Articular chondrocyte of knee joint (primary cell): Measurements from ENCODE around the gene OR52N2. TPM values are rescaled to one million over a fixed set of nuclear protein-coding genes. Genes with fewer than 3 reads are reported as not detected.

Experiments used
- total RNA-seq: library from RNA; depleted of rRNA; stranded (reverse); fragments of >200 nt; gene quantifications from 2 replicates; pipeline ENCODE4 v1.2.3, GENCODE V29; 2012

OR52N2 gene
- not detected in 2 replicates for total RNA-seq

DNA sequence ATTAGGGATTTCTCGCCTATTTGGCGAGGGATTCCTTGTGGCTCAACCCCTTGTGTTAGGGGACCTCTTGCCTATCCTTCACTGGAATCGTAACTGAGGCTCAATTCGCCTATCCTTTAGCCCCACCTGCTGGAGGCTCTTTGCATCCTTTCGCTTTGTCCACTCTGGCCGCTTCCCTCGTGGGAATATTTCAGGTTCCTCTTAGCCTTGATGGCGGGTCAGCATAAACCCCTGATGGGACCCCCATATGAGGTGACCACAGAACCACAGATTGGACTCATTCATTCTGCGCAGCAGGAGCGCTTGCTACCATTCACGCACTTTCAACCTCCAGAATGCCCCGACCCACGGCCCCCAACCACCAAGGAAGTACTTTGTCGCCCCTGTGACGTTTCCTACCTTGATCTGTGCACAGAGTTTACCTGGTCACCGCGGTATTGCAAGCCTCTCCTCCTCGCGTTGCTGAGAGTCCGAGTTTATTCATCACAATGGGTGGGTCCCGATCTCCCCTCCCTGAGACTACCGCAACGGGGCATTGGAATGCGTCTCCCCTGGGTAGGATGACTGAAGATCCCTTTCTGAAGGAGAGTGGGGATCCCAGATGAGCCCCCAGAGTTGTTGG lies at the start of gene OR52N2:
Gene OR52N2, plus strand, starts transcription at position 425 of the 622 bp plus-strand sequence. CDS start 11,412 bp downstream, outside the sequence.

GRCh38 chr11:5783255-5783654 lies 25.5 kb upstream of the OR52N2 start, which contains the start of gene OR52N5:
Gene OR52N5, minus strand, starts transcription at chr11:5783355. Its CDS starts 4,721 bp downstream, at chr11:5778634.

DNA sequence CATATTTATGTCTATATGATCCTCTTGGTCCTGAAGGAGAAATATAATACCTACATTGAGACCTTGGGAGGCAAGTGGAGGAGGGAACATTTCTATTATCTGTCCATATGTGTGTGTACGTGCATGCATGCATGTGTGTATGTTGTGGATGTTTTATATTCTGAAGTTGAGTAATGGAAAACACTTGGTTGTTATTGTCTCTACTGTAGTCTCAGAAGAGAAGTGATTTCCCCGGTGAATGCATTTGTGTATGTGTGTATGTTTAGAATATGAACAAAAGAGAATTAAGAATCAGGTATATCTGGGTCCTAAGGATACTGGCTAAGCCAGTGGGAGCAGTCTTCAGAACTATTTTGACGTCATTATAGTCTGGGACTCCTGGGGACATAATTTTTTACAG lies 17.6 kb upstream of the OR52N2 start, which contains the start of gene OR52N1:
Gene OR52N1, minus strand, starts transcription at position 101 of the 400 bp plus-strand sequence. CDS start 2,449 bp downstream, outside the sequence.

GRCh38 chr11:5841797-5842196 lies 33.1 kb downstream of the OR52N2 start, which contains the start of gene OR52E6:
Gene OR52E6, minus strand, starts transcription at chr11:5841897. Its CDS starts 0 bp downstream, at chr11:5841897.

GRCh38 chr11:5857590-5857989 lies 48.9 kb downstream of the OR52N2 start, which contains the start of gene OR52E8:
Gene OR52E8, minus strand, starts transcription at chr11:5857690. Its CDS starts 0 bp downstream, at chr11:5857690.

Other genes starting within 250 kb of the OR52N2 start
- gene OR52B6, start 228.0 kb upstream of the OR52N2 start, total RNA-seq, result not detected in 2 replicates
- 9.4 and 9.7 TPM in 2 replicates for gene TRIM6, start 212.3 kb upstream of the OR52N2 start, total RNA-seq
- gene TRIM34, start 183.9 kb upstream of the OR52N2 start, total RNA-seq, result 12.3 and 15.6 TPM in 2 replicates
- gene TRIM5, start 123.8 kb upstream of the OR52N2 start, total RNA-seq, result 31.6 and 35.8 TPM in 2 replicates
- 39.1 and 76.3 TPM in 2 replicates for gene TRIM22, start 119.1 kb upstream of the OR52N2 start, total RNA-seq
- gene OR56B1, start 72.5 kb upstream of the OR52N2 start, total RNA-seq, result under 0.01 TPM in 1 of 2 replicates, not detected in the other
- not detected in 2 replicates for gene OR52N4, start 54.7 kb upstream of the OR52N2 start, total RNA-seq
- gene OR52N5, start 25.6 kb upstream of the OR52N2 start, total RNA-seq, result not detected in 2 replicates
- not detected in 2 replicates for gene OR52N1, start 17.7 kb upstream of the OR52N2 start, total RNA-seq
- not detected in 2 replicates for gene OR52E6, start 33.0 kb downstream of the OR52N2 start, total RNA-seq
- gene OR52E8, start 48.8 kb downstream of the OR52N2 start, total RNA-seq, result not detected in 2 replicates
- gene OR52E4, start 71.7 kb downstream of the OR52N2 start, total RNA-seq, result not detected in 2 replicates
- gene OR52E5, start 84.3 kb downstream of the OR52N2 start, total RNA-seq, result not detected in 2 replicates
- gene OR56A3, start 133.3 kb downstream of the OR52N2 start, total RNA-seq, result not detected in 2 replicates
- not detected in 2 replicates for gene OR56A5, start 159.6 kb downstream of the OR52N2 start, total RNA-seq
- not detected in 2 replicates for gene OR52L1, start 178.1 kb downstream of the OR52N2 start, total RNA-seq
- gene OR56A4, start 198.0 kb downstream of the OR52N2 start, total RNA-seq, result not detected in 2 replicates
- not detected in 2 replicates for gene OR56A1, start 221.8 kb downstream of the OR52N2 start, total RNA-seq